Heart right ventricle (tissue), 16 donors: ENCODE results near the gene KRT83. TPM values are rescaled to one million over a fixed set of nuclear protein-coding genes. Genes with fewer than 3 reads are reported as not detected.

Experiments
- ATAC-seq, 8 donors: fragments of 200-7000 bp; cut with Tn5 transposase; one replicate each; pipeline ENCODE4 v1.9.1; 2020; ENCODE audit warnings: mild to moderate bottlenecking in 8 of 8, moderate library complexity in 8 of 8, moderate number of reproducible peaks in 1 of 8
- DNase-seq, 2 donors: peaks; one replicate each; pipeline ENCODE4 v3.0.0-alpha.2; 2020
- H3K27ac ChIP-seq, 10 donors: fragments of 200-600 bp; sonication (generic) in 2 of 10; one replicate each; pipeline versions ENCODE4 v1.5.0 to v1.8.0; 2020 to 2022; ENCODE audit warnings: mild to moderate bottlenecking in 3 of 10
- H3K27me3 ChIP-seq, 7 donors: fragments of 200-600 bp; one replicate each; pipeline ENCODE4 v1.8.0; 2021 to 2022; ENCODE audit warnings: mild to moderate bottlenecking in 2 of 7
- H3K36me3 ChIP-seq, 9 donors: fragments of 200-600 bp; sonication (generic) in 1 of 9; one replicate each; pipeline versions ENCODE4 v1.5.0 to v1.8.0; 2020 to 2022; ENCODE audit warnings: mild to moderate bottlenecking in 2 of 9
- H3K4me1 ChIP-seq, 9 donors: fragments of 200-600 bp; sonication (generic) in 1 of 9; one replicate each; pipeline versions ENCODE4 v1.5.0 to v1.8.0; 2020 to 2022; ENCODE audit warnings: mild to moderate bottlenecking in 4 of 9
- H3K4me3 ChIP-seq, 10 donors: fragments of 200-600 bp; sonication (generic) in 2 of 10; one replicate each; pipeline versions ENCODE4 v1.5.0 to v1.8.0; 2020 to 2022; ENCODE audit warnings: mild to moderate bottlenecking in 7 of 10, moderate library complexity in 2 of 10
- H3K9me3 ChIP-seq, 11 donors: fragments of 200-600 bp in 10 of 11; sonication (generic) in 2 of 11; one replicate each; pipeline versions ENCODE4 v1.5.0 to v1.8.0; 2013 to 2022; ENCODE audit warnings: mild to moderate bottlenecking in 2 of 11, control low read depth in 1 of 11, moderate library complexity in 1 of 11
- WGBS, 2 donors: extraction: QIAGEN DNeasy Blood & Tissue Kit; methylation state at CpG; one replicate each; pipeline ENCODE4 v1.1.7; 2013; ENCODE audit warnings: inconsistent platforms in 1 of 2; 5-methylcytosine and 5-hydroxymethylcytosine counted together
- intact Hi-C, 10 donors: fragments of 100-400 bp; cut with DNase I; formaldehyde crosslinking; loops; one replicate each; pipeline versions ENCODE4 v1.11.1 to v1.14.2; 2022
- polyA plus RNA-seq, 2 donors: library from polyadenylated mRNA; stranded (reverse); fragments of 200-250 nt; gene quantifications; one replicate each; pipeline ENCODE4 v1.2.3, GENCODE V29; 2013
- total RNA-seq, 10 donors: library from RNA; stranded (reverse); fragmentation: NEBNext Ultra II Directional in 3 of 10; extraction: Animal tissue kit (Norgen Biotek cat#: 25700) in 3 of 10; gene quantifications; one replicate each; pipeline versions ENCODE4 v1.2.1 to v1.2.4, GENCODE V29; 2021 to 2023
- TF ChIP-seq, protein P1 (sequence below), 9 donors: fragments of 200-600 bp; sonication (generic) in 2 of 9; IDR thresholded peaks; one replicate each; pipeline versions ENCODE4 v1.5.0 to v1.8.0; 2021 to 2022; ENCODE audit warnings: antibody characterized with exemption in 9 of 9, mild to moderate bottlenecking in 5 of 9, moderate library complexity in 1 of 9
- donor health status: Arrhythmogenic right ventricular cardiomyopathy.
- donor health status: ischemic (EF 13 %, LVEDD 7.1; RV severe dilation, severe dysfunction).
- donor health status: healthy with polysubstance abuse.
- donor health status: DM: no; HTN: yes; CAD: no.
- donor health status: DM: no; HTN: no; CAD: no.
- donor health status: ischemic (EF 25% LVEDD 6.9; RV normal size, moderate dysfunction).
- donor health status: ischemic (EF 25% LVEDD 5.7; RV mildly dilated, moderate dysfunction).
- donor health status: healthy.
- donor health status: DM: yes; HTN: yes; CAD: no.
- donor health status: Ischemic cardiomyopathy.
- donor health status: ischemic (EF 35%, LVEDD 5.7; RV mildly dilated, moderate dysfunction).
- donor health status: nonischemic (EF 11% LVEDD 7.7; RV severe dilation, severe dysfunction).
- donor health status: DM: yes; HTN: yes; CAD: no.
- donor health status: PGD.
- donor health status: ischemic (EF 29% LVEDD 5.4; RV normal size, mild dysfunction).
- donor health status: nonischemic (EF 23%, LVEDD 6.1; RV moderate dilation, normal function).

The KRT83 gene
- total and polyA plus RNA-seq, 12 donors = not detected

DNA sequence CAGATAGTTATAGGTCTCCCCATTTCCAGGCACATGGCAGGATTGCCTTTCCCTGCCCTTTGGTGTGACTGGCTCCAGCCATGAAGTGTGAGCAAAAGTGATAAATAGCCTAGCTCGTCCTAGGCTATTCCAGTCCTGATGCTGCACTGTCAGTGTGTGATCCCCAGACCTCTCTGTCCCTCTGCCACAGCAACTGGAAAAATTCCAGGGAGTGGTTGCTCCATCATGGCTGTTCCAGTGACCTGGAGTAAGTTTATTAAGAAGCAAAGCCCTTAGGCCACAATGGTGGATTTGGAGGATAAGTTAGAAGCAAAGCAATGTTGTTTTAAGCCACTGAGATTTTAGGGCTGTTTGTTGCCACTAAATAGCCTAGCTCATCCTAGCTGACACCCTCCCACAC, 9.8 kb upstream of the KRT83 start:
- intact Hi-C loops = no loop called here
- 26 to 38% methylated on average over 1 of the region's 1 CpG for WGBS, 2 donors
- peaks cover 0 to 9% (median 5%) of the 10 kb centered on the region in 11 donors for H3K9me3 ChIP-seq

DNA sequence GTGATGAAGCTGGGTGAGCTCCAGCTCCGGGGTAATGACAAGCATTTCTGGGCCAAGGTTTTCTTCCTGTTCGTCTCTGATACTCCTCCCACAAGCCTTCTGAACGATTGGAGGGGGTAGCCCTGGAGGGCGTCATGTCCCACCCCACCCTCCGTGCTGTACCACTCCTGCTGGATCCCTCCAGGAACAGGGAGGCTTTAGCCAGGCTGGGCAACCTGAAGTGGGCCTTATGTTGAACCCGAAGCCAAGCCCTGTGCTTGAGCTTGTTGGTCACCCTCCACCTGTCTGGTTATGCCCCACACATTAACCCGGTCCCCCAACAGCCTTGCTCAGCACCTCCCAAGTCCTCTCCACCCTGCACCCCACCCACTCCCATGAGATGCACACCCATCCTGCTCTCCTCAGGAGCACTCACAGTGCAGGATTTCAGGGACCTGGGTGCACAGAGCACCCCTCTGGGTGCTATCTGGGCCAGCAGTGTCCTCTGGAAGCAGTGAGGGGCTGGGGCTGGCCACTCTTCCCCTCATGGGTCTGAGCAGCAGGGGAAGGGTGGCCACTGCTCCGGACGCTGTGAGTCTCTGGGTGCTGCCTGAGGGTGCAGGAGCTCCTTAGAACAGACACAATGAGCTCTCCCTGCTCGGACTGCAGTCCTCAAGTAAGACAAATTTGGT, 6.8 kb upstream of the KRT83 start:
- H3K27ac ChIP-seq = no peak overlapping the region
- no peaks in the 10 kb centered on the region for H3K9me3 ChIP-seq
- H3K27me3 ChIP-seq = peaks cover 0 to 30% (median 13%) of the 10 kb centered on the region in 7 donors
- no peaks in the 10 kb centered on the region for H3K36me3 ChIP-seq
- DNase-seq (no peak), ATAC-seq (peak in 3 of 8 donors; percentile 18 to 26 (median 18))
- TF ChIP-seq, protein P1, sequence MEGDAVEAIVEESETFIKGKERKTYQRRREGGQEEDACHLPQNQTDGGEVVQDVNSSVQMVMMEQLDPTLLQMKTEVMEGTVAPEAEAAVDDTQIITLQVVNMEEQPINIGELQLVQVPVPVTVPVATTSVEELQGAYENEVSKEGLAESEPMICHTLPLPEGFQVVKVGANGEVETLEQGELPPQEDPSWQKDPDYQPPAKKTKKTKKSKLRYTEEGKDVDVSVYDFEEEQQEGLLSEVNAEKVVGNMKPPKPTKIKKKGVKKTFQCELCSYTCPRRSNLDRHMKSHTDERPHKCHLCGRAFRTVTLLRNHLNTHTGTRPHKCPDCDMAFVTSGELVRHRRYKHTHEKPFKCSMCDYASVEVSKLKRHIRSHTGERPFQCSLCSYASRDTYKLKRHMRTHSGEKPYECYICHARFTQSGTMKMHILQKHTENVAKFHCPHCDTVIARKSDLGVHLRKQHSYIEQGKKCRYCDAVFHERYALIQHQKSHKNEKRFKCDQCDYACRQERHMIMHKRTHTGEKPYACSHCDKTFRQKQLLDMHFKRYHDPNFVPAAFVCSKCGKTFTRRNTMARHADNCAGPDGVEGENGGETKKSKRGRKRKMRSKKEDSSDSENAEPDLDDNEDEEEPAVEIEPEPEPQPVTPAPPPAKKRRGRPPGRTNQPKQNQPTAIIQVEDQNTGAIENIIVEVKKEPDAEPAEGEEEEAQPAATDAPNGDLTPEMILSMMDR (IDR thresholded peaks at IDR 0.05) = peak in 2 of 9 donors; percentile 3 to 4
- intact Hi-C loops = loop anchor here in 8 of 10 donors (2.0 to 10.0 kb wide), 4 partner anchors 106 to 173 kb away; no protein-coding TSS in a partner anchor
- H3K4me3 ChIP-seq = no peak overlapping the region
- H3K4me1 ChIP-seq = no peaks in the 10 kb centered on the region
- 68 to 71% methylated on average over 10 of the region's 10 CpGs for WGBS, 2 donors

More for the DNA sequence above, 9.8 kb upstream of the KRT83 start:
- Histone ChIP-seq H3K27me3 (peaks cover 0 to 44% (median 20%) of the 10 kb centered on the region in 7 donors), H3K4me3 (no peak overlapping the region), H3K27ac (no peak overlapping the region), H3K36me3 (no peaks in the 10 kb centered on the region), H3K4me1 (no peaks in the 10 kb centered on the region)
- no peak for ATAC-seq
- no peak for DNase-seq
- TF ChIP-seq, protein P1 (IDR thresholded peaks at IDR 0.05) = no peak

DNA sequence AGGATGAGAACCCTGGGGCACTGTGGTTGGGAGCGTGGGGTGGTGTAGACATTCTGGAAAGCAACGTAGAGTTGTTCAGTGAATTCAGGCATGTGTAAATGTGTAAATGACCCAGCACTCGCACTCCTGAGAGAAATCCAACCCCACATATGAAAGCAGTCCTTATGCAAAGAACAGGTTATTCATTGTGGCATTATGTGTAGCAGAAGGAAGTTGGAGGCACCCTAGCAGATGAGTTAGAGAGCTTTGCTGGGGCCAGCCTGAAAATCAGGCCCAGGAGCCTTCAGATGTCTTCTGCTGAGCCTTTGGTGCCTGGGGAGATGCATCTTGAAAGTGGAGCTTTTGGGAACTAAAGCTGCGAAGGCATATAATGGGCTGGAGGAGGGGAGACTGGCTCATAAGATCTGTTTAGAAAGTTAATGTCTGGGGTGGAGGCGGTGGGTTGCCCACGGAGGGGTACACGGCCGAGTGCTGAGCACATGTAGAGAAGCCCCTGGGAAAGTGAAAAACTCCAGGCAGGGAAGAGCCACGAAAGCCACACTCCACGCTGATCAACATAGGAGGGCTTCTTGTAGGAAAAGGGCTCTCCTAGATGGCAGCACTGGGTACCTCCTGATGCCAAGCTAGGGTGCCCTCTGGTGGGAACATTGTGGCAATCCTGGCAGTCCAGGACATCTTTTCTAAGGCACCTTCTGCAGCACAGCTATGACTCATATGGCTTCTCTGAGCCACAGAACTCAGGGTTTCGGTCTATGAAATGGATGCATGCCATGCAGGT, 6.0 kb upstream of the KRT83 start:
- TF ChIP-seq, protein P1 (IDR thresholded peaks at IDR 0.05) = peak; percentile 33 to 87 (median 71)
- Histone ChIP-seq H3K36me3 (no peaks in the 10 kb centered on the region), H3K9me3 (no peaks in the 10 kb centered on the region), H3K4me1 (no peaks in the 10 kb centered on the region), H3K27ac (no peak overlapping the region), H3K27me3 (peaks cover 0 to 37% (median 15%) of the 10 kb centered on the region in 7 donors), H3K4me3 (no peak overlapping the region)
- 46 to 50% methylated on average over 11 of the region's 11 CpGs for WGBS, 2 donors
- intact Hi-C loops = loop anchor here in 7 of 10 donors (2.0 to 10.0 kb wide), 4 partner anchors 105 to 172 kb away; no protein-coding TSS in a partner anchor
- ATAC-seq (peak; percentile 63 to 90 (median 83)), DNase-seq (peak; percentile 53 to 61)

DNA sequence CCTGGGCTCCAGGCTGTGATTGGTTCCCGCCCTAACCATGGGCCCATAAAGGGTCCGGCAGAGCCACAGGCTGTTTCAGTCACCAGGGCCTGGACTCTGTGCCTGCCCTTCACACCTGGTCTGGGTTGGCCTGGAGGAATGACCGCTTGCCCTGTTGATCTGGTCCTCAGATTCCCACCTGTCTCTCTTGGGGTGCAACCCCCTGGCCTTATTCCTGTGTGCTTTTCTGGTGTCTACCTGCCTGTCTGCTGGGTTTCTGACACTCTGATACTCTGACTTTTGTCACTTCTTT, 2.9 kb upstream of the KRT83 start:
- TF ChIP-seq, protein P1 (IDR thresholded peaks at IDR 0.05) = no peak
- ATAC-seq (no peak), DNase-seq (no peak)
- Histone ChIP-seq H3K27ac (no peak overlapping the region), H3K4me1 (no peaks in the 10 kb centered on the region), H3K36me3 (no peaks in the 10 kb centered on the region), H3K27me3 (peaks cover 14 to 65% (median 46%) of the 10 kb centered on the region in 7 donors), H3K9me3 (no peaks in the 10 kb centered on the region), H3K4me3 (no peak overlapping the region)
- intact Hi-C loops = loop anchor here in 4 of 10 donors (2.0 to 10.0 kb wide), 4 partner anchors 102 to 169 kb away; no protein-coding TSS in a partner anchor
- 85 to 86% methylated on average over 3 of the region's 3 CpGs for WGBS, 2 donors
